Activated T-cell treated with anti-CD3 and anti-CD28 coated beads, Interleukin-2, amount 50 U/mL, for 24 hours (primary cell): ENCODE results near the gene OPN3.
A peak's percentile ranks its signal among the peaks of the same experiment; 100 is the strongest.

Experiments
- DNase-seq: peaks from one replicate; pipeline ENCODE4 v3.0.0-alpha.2; 2020
- H3K27ac Mint-ChIP-seq: 2 replicates; pipeline ENCODE4 v1.8.0; 2020; ENCODE audit warnings: mild to moderate bottlenecking, mixed read lengths
- H3K27me3 Mint-ChIP-seq: 2 replicates; pipeline ENCODE4 v1.8.0; 2020; ENCODE audit warnings: mixed read lengths
- H3K36me3 Mint-ChIP-seq: 2 replicates; pipeline ENCODE4 v1.8.0; 2020; ENCODE audit warnings: low read depth, mixed read lengths
- H3K4me1 Mint-ChIP-seq: 2 replicates; pipeline ENCODE4 v1.8.0; 2020; ENCODE audit warnings: low read depth, mixed read lengths
- H3K4me3 Mint-ChIP-seq: 2 replicates; pipeline ENCODE4 v1.8.0; 2020; ENCODE audit warnings: mild to moderate bottlenecking, moderate library complexity, mixed read lengths
- H3K9me3 Mint-ChIP-seq: 2 replicates; pipeline ENCODE4 v1.8.0; 2020; ENCODE audit warnings: mixed read lengths

The OPN3 gene

GRCh38 chr1:241615043-241615974 is 24.9 kb downstream of the OPN3 start:
- no peaks in the 10 kb centered on the region for H3K9me3 Mint-ChIP-seq
- no peak for DNase-seq
- no peaks in the 10 kb centered on the region for H3K27me3 Mint-ChIP-seq
- peaks cover 35% of the 10 kb centered on the region for H3K4me1 Mint-ChIP-seq
- no peak overlapping the region for H3K4me3 Mint-ChIP-seq
- no peaks in the 10 kb centered on the region for H3K36me3 Mint-ChIP-seq
- no peak overlapping the region for H3K27ac Mint-ChIP-seq

DNA sequence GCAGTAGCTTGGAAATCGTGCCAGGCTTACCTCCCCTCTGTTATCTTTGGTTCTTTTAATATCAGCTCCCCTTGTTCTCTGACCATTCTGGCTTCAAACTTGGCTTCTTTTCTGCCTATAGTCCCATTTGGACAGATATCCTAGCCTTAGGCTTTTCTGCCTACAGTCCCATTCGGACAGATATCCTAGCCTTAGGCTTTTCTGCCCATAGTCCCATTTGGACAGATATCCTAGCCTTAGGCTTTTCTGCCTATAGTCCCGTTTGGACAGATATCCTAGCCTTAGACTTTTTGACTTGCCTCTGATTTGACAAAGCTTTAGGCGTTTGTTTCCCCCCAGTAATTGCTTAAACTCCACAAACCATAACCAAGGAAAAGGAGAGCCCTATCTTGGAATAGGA is 25.6 kb downstream of the OPN3 start:
- Mint-ChIP-seq H3K36me3 (no peaks in the 10 kb centered on the region), H3K27ac (no peak overlapping the region), H3K27me3 (no peaks in the 10 kb centered on the region), H3K4me3 (no peak overlapping the region), H3K9me3 (no peaks in the 10 kb centered on the region), H3K4me1 (peaks cover 35% of the 10 kb centered on the region)
- DNase-seq = no peak

DNA sequence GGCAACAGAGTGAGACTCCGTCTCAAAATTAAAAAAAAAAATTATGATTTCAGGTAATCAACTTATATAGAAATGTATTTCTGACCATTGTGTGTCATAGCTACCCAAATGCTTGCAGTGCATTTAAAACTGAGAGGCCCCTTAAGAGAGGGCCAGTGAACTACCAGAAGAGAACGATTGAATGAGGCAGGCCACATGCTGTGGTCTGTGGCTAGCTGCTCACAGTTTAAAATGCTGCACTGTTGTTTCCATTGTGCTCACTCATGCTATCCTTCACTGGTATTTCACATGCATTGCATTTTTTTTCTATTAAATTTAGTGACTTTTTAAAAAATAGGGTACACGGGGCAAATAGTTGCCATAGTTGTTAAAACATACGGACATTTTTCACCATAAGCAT is 26.0 kb downstream of the OPN3 start:
- H3K4me3 Mint-ChIP-seq = no peak overlapping the region

DNA sequence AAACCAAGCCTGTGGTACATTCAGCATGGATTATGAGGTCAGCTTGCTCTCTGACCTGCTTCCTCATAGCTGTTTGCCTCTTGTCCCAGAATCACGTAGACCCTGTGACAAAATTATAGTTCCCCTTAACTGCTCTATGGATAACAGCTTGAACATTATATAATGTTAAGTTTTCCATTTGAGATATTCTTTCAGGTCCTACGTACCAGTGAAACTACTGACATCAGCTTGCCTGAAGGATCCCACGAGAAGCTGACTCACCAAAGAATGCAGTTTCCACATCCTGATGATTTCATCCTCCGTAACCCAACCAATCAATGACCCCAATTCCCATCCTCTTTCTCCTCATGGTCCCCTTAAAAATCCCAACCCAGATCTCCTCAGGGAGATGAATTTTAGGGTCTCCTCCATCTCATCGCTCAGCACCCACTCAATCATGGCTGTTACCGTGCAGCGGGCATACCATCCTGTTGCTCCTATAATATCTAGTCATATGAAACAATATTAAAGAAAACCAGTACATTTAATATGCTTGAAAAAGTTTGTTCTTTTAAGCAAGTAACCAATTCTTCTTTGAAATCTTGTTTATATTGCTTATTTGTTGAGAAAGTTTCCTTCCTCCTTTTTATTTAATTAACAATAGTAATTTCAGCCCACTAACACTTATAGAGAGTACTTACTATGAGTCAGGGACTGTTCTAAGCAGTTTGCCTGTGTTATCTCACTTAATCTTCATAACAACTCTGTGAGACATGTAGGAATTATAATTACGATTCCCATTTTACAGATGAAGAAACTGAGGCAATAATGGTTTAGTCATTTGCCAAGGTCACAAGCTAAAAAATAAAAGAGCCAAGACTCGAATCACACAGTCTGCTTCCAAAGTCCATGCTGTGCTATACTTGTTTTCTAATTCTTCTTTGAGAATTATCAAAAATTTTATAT is 27.4 kb downstream of the OPN3 start:
- H3K27ac Mint-ChIP-seq = peak overlapping the region; percentile 85
- no peaks in the 10 kb centered on the region for H3K27me3 Mint-ChIP-seq
- no peak for DNase-seq
- no peak overlapping the region for H3K4me3 Mint-ChIP-seq
- no peaks in the 10 kb centered on the region for H3K9me3 Mint-ChIP-seq
- peaks cover 36% of the 10 kb centered on the region for H3K4me1 Mint-ChIP-seq
- H3K36me3 Mint-ChIP-seq = no peaks in the 10 kb centered on the region

More for the DNA sequence above, 26.0 kb downstream of the OPN3 start:
- Mint-ChIP-seq H3K9me3 (no peaks in the 10 kb centered on the region), H3K36me3 (no peaks in the 10 kb centered on the region), H3K4me1 (peaks cover 35% of the 10 kb centered on the region), H3K27me3 (no peaks in the 10 kb centered on the region), H3K27ac (peak overlapping the region; percentile 30)
- DNase-seq = no peak

DNA sequence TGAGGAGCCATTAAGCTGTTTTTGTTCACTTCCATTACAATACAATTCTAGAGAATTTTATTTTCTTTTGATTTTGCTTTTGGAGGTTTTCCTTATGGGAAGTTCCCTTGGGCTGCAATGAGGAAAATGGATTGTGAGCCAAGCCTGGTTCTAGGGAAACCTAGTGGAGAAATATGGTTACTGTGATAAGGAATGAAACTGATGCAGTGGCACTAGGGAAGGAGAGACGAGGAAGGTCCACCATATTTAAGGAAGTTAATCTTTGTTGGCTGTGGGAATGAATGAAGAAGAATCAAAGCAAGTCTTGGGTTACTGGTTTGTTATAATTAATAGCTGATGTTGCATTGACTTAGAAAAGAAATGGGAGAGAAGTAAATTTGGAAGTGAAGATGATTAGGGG is 28.4 kb downstream of the OPN3 start:
- Mint-ChIP-seq H3K27me3 (no peaks in the 10 kb centered on the region), H3K9me3 (no peaks in the 10 kb centered on the region)

DNA sequence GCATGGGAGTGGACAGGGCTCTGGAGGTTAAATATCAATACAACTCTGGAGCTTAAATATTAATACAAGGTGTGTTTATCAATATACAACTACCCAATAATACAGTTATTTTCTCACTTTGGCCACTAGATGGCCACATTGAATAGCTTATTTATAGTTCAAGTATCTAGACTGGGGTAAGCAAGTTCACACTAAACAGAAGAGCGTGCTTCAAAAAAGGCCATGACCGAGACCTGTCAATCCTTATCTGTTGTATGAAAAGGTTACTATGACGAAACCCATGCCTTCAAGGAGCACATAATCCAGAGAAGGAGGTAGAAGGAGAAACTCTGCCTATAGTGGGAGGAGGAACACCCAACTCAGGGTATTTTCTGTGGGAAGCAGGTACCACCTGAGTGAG is 29.1 kb downstream of the OPN3 start:
- no peak overlapping the region for H3K27ac Mint-ChIP-seq
- no peaks in the 10 kb centered on the region for H3K9me3 Mint-ChIP-seq
- H3K27me3 Mint-ChIP-seq = no peaks in the 10 kb centered on the region
- H3K36me3 Mint-ChIP-seq = no peaks in the 10 kb centered on the region
- H3K4me1 Mint-ChIP-seq = peaks cover 29% of the 10 kb centered on the region
- DNase-seq = no peak
- no peak overlapping the region for H3K4me3 Mint-ChIP-seq

More for the DNA sequence above, 28.4 kb downstream of the OPN3 start:
- no peaks in the 10 kb centered on the region for H3K36me3 Mint-ChIP-seq
- DNase-seq = no peak
- no peak overlapping the region for H3K27ac Mint-ChIP-seq
- H3K4me1 Mint-ChIP-seq = peaks cover 29% of the 10 kb centered on the region
- no peak overlapping the region for H3K4me3 Mint-ChIP-seq

DNA sequence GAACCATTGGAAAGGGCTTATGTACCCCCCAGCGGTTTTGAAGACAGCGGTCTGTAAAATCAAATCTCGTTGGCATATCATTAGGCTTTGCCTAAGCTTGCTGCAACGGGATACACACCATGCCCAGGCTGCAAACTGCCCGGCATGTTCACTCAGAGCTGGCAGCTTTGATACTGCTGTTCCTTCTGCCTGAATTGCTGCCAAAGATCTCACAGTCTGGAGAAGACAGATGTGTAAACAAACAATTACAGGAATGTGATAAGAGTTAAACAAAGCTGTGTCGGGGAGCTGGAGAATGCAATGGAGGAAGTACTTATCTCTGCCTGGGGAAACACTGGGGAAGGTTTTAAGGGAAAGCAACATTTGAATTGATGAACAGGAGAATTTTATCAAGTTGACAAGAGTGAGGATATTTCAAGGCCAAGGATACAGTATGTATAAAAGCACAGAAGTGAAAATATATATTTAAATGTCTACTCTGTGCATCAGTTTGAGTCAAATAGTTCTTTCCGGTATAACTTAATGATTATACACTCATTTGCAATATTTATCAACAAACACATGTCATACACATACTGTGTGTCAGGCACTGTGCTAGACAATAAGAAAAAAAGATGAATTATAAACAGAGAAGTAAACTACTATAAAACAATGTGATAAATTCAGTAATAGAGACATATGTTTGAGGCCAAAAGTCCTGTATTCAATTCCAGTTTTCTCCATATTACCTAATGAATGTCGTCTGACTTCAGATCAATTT is 29.9 kb downstream of the OPN3 start:
- Mint-ChIP-seq H3K4me1 (peaks cover 29% of the 10 kb centered on the region), H3K4me3 (no peak overlapping the region), H3K27me3 (no peaks in the 10 kb centered on the region), H3K27ac (no peak overlapping the region), H3K9me3 (no peaks in the 10 kb centered on the region), H3K36me3 (no peaks in the 10 kb centered on the region)
- no peak for DNase-seq

DNA sequence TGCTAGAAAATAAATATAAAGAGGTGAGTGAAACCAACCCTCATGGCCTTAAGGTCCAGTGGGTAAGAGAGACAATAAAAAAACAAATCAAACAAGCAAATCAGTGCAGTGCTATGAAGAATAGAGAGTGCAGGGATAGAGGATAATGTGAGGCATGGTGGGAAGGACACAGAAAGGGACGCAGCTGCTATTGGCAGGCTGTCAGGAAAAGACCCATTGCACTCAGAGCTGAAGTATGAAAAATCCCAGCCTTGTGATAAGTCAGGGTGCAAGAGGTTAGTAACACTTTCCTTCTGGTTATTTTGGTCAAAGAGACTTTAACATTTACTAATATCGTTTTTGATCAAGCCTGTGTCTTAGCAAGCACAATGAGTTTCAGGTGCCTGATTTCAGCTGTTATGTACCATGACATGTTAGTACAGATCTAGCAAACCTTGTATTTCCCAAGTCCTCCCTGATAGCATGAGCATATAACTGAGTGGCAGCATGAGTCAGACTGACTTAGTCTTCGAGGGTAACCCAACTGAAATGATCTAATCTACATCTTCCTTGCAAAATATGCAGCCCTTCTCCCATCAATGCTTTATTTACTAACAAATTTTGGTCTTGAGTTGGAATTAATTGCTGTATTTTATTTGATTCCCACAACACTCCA is 31.7 kb downstream of the OPN3 start:
- H3K4me3 Mint-ChIP-seq = no peak overlapping the region
- H3K9me3 Mint-ChIP-seq = no peaks in the 10 kb centered on the region
- no peak for DNase-seq
- H3K36me3 Mint-ChIP-seq = no peaks in the 10 kb centered on the region
- H3K4me1 Mint-ChIP-seq = peaks cover 18% of the 10 kb centered on the region
- no peaks in the 10 kb centered on the region for H3K27me3 Mint-ChIP-seq
- H3K27ac Mint-ChIP-seq = no peak overlapping the region

- Mint-ChIP-seq H3K4me3 (no peak overlapping the region), H3K9me3 (no peaks in the 10 kb centered on the region), H3K27me3 (no peaks in the 10 kb centered on the region), H3K4me1 (peaks cover 9% of the 10 kb centered on the region), H3K27ac (no peak overlapping the region), H3K36me3 (no peaks in the 10 kb centered on the region)
- DNase-seq = no peak
Observed at GRCh38 chr1:241607497-241607896, 32.7 kb downstream of the OPN3 start.

GRCh38 chr1:241606544-241606943 is 33.6 kb downstream of the OPN3 start:
- Mint-ChIP-seq H3K27me3 (no peaks in the 10 kb centered on the region), H3K9me3 (no peaks in the 10 kb centered on the region), H3K4me3 (no peak overlapping the region), H3K36me3 (peaks cover 2% of the 10 kb centered on the region), H3K27ac (no peak overlapping the region), H3K4me1 (peaks cover 6% of the 10 kb centered on the region)
- no peak for DNase-seq

- Mint-ChIP-seq H3K27me3 (no peaks in the 10 kb centered on the region), H3K4me1 (peaks cover 9% of the 10 kb centered on the region), H3K36me3 (peaks cover 5% of the 10 kb centered on the region), H3K4me3 (no peak overlapping the region), H3K27ac (no peak overlapping the region), H3K9me3 (no peaks in the 10 kb centered on the region)
- DNase-seq = no peak
Observed at GRCh38 chr1:241605146-241605805, 34.9 kb downstream of the OPN3 start.

DNA sequence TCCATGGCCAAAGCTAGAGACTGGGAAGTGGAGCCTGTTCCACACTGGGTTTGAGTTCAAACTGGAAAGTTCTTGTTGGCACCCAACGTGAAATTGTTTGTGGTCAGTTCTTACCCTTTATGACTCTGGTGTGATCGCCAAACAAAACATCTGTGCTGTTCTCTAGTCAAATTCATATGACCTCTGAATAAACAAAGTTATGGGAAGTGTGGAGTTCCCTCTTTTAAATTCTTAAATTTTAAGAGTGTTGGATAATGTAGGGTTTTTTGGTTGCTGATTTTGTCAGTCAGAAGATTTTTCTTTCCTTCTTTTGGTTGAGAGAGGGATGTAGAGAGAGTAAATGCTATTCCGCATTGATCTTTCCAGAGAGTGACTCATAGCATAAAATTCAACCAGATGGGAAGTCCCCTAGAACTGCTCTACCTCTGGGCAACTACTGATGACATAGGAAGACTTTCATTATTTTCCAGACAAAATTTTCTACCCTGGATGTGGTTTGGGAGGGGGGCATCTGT is 36.4 kb downstream of the OPN3 start:
- H3K4me1 Mint-ChIP-seq = peaks cover 8% of the 10 kb centered on the region
- H3K9me3 Mint-ChIP-seq = no peaks in the 10 kb centered on the region

GRCh38 chr1:241600496-241600901 is 39.7 kb downstream of the OPN3 start:
- H3K27ac Mint-ChIP-seq = no peak overlapping the region
- no peaks in the 10 kb centered on the region for H3K9me3 Mint-ChIP-seq
- no peak overlapping the region for H3K4me3 Mint-ChIP-seq
- DNase-seq = no peak
- no peaks in the 10 kb centered on the region for H3K27me3 Mint-ChIP-seq
- peaks cover 3% of the 10 kb centered on the region for H3K4me1 Mint-ChIP-seq
- peaks cover 15% of the 10 kb centered on the region for H3K36me3 Mint-ChIP-seq

More for the DNA sequence above, 36.4 kb downstream of the OPN3 start:
- Mint-ChIP-seq H3K27me3 (no peaks in the 10 kb centered on the region), H3K36me3 (peaks cover 5% of the 10 kb centered on the region), H3K27ac (no peak overlapping the region), H3K4me3 (no peak overlapping the region)
- DNase-seq = no peak
